Ovary (tissue), 9 donors: ENCODE measurements around the gene TRPM3. TPM values are rescaled to one million over a fixed set of nuclear protein-coding genes. Genes with fewer than 3 reads are reported as not detected.

Experiments
- DNase-seq, 5 donors: peaks; one replicate each; pipeline ENCODE4 v3.0.0-alpha.2; 2019 to 2020
- H3K27ac ChIP-seq, 2 donors: fragments of 200-600 bp; one replicate each; pipeline versions ENCODE4 v1.5.1 to v1.8.0; 2019 to 2022
- H3K27me3 ChIP-seq: fragments of 200-600 bp; one replicate; pipeline ENCODE4 v1.8.0; 2022
- H3K36me3 ChIP-seq: fragments of 200-600 bp; sonication (generic); one replicate; pipeline ENCODE4 v1.5.1; 2019
- H3K4me1 ChIP-seq: one replicate; pipeline ENCODE4 v1.8.1; 2013; ENCODE audit warnings: mild to moderate bottlenecking, moderate library complexity; ENCODE audit not compliant: insufficient read depth
- H3K4me3 ChIP-seq: fragments of 200-600 bp; sonication (generic); one replicate; pipeline ENCODE4 v1.5.1; 2017
- H3K9me3 ChIP-seq, 2 donors: fragments of 200-600 bp in 1 of 2; sonication (generic) in 1 of 2; one replicate each; pipeline versions ENCODE4 v1.5.1 to v1.8.1; 2013 to 2019; ENCODE audit warnings: mild to moderate bottlenecking in 1 of 2, moderate library complexity in 1 of 2
- EP300 ChIP-seq: sonication (generic); formaldehyde crosslinking; IDR thresholded peaks from one replicate; pipeline ENCODE4 v1.6.1; 2017; ENCODE audit warnings: antibody characterized with exemption
- POLR2A ChIP-seq: fragments of 450-650 bp; IDR thresholded peaks from one replicate; pipeline ENCODE4 v1.6.1; 2017; ENCODE audit warnings: antibody characterized with exemption, mild to moderate bottlenecking, moderate library complexity
- WGBS, 3 donors: extraction: QIAGEN DNeasy Blood & Tissue Kit in 1 of 3; methylation state at CpG; one replicate each; pipeline versions ENCODE4 v1.1.5 to v1.1.7; 2013 to 2017; 5-methylcytosine and 5-hydroxymethylcytosine counted together
- intact Hi-C, 4 donors: fragments of 100-400 bp; cut with DNase I; formaldehyde crosslinking; loops; one replicate each; pipeline versions ENCODE4 v1.11.0 to v1.15.1; 2022 to 2023
- polyA plus RNA-seq, 2 donors: library from polyadenylated mRNA; stranded (reverse); fragments of 200-250 nt in 1 of 2; fragments of 350-450 nt in 1 of 2; fragmentation: Illumina TruSeq in 1 of 2; extraction: RNeasy Lipid Tissue Mini Kit (QIAGEN cat#74804) in 1 of 2; gene quantifications; one replicate each; pipeline ENCODE4 v1.2.3, GENCODE V29; 2013 to 2014
- total RNA-seq, 7 donors: library from RNA; depleted of rRNA in 2 of 7; stranded (reverse); fragments of >200 nt in 2 of 7; fragmentation: NEBNext Ultra II Directional in 3 of 7; extraction: Animal tissue kit (Norgen Biotek cat#: 25700) in 3 of 7; gene quantifications; one replicate each; pipeline versions ENCODE4 v1.1.0 to v1.2.4, GENCODE V29; 2016 to 2023
- TF ChIP-seq, protein P1 (sequence below), 3 donors: fragments of 450-650 bp in 2 of 3; fragments of 200-600 bp in 1 of 3; IDR thresholded peaks; one replicate each; pipeline versions ENCODE4 v1.5.1 to v1.8.0; 2016 to 2022; ENCODE audit warnings: antibody characterized with exemption in 3 of 3, mild to moderate bottlenecking in 1 of 3
- donor health status: DM: no; HTN: no; CAD: no; lungs with moderate emphysema.
- donor health status: DM: no; HTN: no; CAD: no.
- donor health status: Bipolar disorder and iron deficiency.
- donor health status: DM: yes; HTN: yes; CAD: no.
- donor health status: DM: no; HTN: no; CAD: no.
- donor health status: DM: yes; HTN: yes; CAD: no.

The TRPM3 gene
- total and polyA plus RNA-seq, 9 donors: 0.80 to 18.5 (median 4.6) TPM

DNA sequence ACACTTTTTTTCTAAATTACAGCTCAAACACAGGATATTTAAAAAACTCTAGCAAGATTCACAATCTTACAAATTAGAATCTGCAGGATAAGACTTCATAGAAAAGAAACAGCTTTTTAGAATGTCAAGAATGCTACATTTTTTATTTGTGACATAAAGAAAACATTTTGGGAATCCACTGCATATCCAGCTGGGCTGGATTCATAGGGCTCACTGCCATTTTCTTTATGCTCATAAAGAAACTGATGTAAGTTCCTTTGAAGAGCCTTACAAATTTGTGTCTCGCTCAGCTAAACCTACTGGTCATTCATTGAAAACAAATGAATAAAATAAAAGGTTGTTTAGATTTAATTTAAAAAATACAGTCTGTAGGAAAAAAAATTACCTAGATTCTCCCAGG is 332.3 kb downstream of the TRPM3 start:
- Histone ChIP-seq H3K9me3 (no peaks in the 10 kb centered on the region), H3K27me3 (no peaks in the 10 kb centered on the region), H3K36me3 (no peaks in the 10 kb centered on the region), H3K27ac (no peak overlapping the region), H3K4me1 (no peaks in the 10 kb centered on the region), H3K4me3 (no peak overlapping the region)
- intact Hi-C loops: no loop called here
- DNase-seq: no peak
- 78 to 94% (median 88%) methylated on average over 1 of the region's 1 CpG for WGBS, 3 donors
- TF ChIP-seq EP300 (no peak), POLR2A (no peak)
- TF ChIP-seq, protein P1, sequence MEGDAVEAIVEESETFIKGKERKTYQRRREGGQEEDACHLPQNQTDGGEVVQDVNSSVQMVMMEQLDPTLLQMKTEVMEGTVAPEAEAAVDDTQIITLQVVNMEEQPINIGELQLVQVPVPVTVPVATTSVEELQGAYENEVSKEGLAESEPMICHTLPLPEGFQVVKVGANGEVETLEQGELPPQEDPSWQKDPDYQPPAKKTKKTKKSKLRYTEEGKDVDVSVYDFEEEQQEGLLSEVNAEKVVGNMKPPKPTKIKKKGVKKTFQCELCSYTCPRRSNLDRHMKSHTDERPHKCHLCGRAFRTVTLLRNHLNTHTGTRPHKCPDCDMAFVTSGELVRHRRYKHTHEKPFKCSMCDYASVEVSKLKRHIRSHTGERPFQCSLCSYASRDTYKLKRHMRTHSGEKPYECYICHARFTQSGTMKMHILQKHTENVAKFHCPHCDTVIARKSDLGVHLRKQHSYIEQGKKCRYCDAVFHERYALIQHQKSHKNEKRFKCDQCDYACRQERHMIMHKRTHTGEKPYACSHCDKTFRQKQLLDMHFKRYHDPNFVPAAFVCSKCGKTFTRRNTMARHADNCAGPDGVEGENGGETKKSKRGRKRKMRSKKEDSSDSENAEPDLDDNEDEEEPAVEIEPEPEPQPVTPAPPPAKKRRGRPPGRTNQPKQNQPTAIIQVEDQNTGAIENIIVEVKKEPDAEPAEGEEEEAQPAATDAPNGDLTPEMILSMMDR (IDR thresholded peaks at IDR 0.05): no peak

DNA sequence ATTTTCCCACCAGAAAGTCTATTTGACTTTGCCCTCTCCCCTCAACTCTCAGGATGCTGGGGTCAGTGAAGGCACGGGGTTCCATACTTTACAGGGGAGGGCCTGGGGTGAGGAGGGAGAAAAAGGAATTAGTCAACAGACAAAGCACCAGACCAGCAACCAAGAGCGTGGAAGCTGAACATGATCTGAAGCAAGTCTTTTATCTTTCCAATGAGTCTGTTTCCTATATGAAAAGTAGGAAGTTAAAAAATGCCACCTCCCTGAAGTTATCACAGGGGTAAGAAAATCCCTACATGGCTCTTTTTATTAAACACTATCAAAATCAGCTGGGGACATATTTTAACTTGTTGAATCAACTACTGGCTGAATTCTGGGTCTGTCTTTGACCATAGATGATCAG is 337.0 kb downstream of the TRPM3 start:
- Histone ChIP-seq H3K4me3 (no peak overlapping the region), H3K36me3 (no peaks in the 10 kb centered on the region), H3K4me1 (no peaks in the 10 kb centered on the region), H3K27ac (no peak overlapping the region), H3K9me3 (no peaks in the 10 kb centered on the region), H3K27me3 (no peaks in the 10 kb centered on the region)
- 71 to 83% (median 74%) methylated on average over 2 of the region's 2 CpGs for WGBS, 3 donors
- TF ChIP-seq, protein P1 (IDR thresholded peaks at IDR 0.05): no peak
- no peak for TF ChIP-seq POLR2A
- TF ChIP-seq EP300: no peak
- intact Hi-C loops: no loop called here
- no peak for DNase-seq

DNA sequence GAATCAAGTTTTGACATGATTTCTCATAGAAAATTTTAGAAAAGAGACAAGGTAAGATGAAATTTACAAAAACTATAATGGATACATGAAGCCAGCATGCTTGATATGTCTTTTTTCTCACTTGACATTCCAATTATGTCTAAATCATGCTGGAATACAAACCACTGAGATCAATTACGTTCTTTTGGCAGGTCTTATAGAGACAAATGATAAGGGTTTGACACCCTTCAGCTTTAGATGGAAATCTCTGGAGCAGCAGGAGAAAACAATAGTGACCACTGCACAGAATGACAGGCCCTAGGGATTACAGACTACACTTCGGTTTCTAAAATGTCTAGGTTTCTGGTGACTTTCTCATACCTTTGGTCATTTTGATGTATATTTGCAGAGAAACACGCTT is 342.9 kb downstream of the TRPM3 start:
- no peak for TF ChIP-seq POLR2A
- TF ChIP-seq, protein P1 (IDR thresholded peaks at IDR 0.05): no peak
- TF ChIP-seq EP300: no peak
- 84 to 93% (median 85%) methylated on average over 3 of the region's 3 CpGs for WGBS, 3 donors
- H3K9me3 ChIP-seq: no peaks in the 10 kb centered on the region
- no peak overlapping the region for H3K27ac ChIP-seq
- H3K4me1 ChIP-seq: no peaks in the 10 kb centered on the region
- H3K27me3 ChIP-seq: no peaks in the 10 kb centered on the region
- intact Hi-C loops: no loop called here
- DNase-seq: no peak
- no peak overlapping the region for H3K4me3 ChIP-seq
- H3K36me3 ChIP-seq: no peaks in the 10 kb centered on the region

DNA sequence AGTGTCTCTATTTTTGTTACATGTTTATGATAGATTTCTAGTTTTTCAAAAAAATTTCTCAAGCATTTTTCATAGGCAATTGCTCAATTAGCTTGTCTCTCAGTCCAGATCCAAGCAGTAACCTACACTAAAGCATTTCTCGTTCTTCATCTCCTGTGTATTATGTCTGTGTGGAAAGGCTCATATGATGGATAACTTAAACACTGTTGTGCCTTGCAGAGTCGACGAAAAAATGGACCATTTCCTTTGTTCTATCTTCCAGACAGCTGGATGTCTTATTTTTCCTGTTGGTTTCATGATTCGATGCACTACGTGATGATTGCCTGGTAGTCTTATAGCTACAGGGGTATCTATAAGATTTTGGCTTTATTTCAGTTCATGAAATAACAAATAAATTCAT is 347.8 kb downstream of the TRPM3 start:
- Histone ChIP-seq H3K36me3 (no peaks in the 10 kb centered on the region), H3K27ac (no peak overlapping the region), H3K27me3 (no peaks in the 10 kb centered on the region), H3K9me3 (no peaks in the 10 kb centered on the region), H3K4me3 (no peak overlapping the region), H3K4me1 (no peaks in the 10 kb centered on the region)
- TF ChIP-seq, protein P1 (IDR thresholded peaks at IDR 0.05): no peak
- TF ChIP-seq POLR2A: no peak
- no peak for TF ChIP-seq EP300
- WGBS, 3 donors: 88 to 92% (median 90%) methylated on average over 5 of the region's 5 CpGs
- intact Hi-C loops: no loop called here
- DNase-seq: no peak

DNA sequence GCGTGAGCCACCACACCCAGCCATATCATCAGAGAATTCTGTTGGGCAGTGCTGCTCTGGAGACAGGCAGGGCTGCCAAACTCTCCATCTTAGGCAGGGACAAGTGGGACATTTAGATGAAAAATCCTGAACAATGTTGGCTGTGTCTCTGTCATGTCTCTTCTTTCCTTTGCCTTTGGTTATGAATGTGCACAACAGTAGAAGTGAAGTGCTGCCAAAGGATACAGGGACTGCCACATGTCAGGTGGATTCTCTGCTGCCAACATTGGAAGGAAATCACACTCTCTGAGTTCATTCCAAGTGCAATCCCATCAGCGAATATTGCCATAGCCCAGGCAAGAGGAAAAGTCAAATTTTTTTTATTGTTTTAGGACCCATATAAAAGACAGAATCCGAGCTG is 348.8 kb downstream of the TRPM3 start:
- DNase-seq: no peak
- Histone ChIP-seq H3K27ac (no peak overlapping the region), H3K9me3 (no peaks in the 10 kb centered on the region), H3K4me1 (no peaks in the 10 kb centered on the region), H3K27me3 (no peaks in the 10 kb centered on the region), H3K36me3 (no peaks in the 10 kb centered on the region), H3K4me3 (no peak overlapping the region)
- TF ChIP-seq EP300 (no peak), POLR2A (no peak)
- TF ChIP-seq, protein P1 (IDR thresholded peaks at IDR 0.05): no peak
- intact Hi-C loops: no loop called here
- WGBS, 3 donors: 76 to 85% (median 81%) methylated on average over 3 of the region's 3 CpGs
